Caki2 (cell line): ENCODE results near the gene ACAD8. TPM values are rescaled to one million over a fixed set of nuclear protein-coding genes. Genes with fewer than 3 reads are reported as not detected.
"Not testable (repeated sequence)": the region's sequence is repeated elsewhere in the genome, so short reads cannot be mapped to it uniquely, and the experiment has no call there.

Experiments used
- DNase-seq: peaks from one replicate; pipeline ENCODE4 v3.0.0-alpha.2; 2015; ENCODE audit warnings: low read depth
- in situ Hi-C: cut with HindIII; loops from 2 replicates; pipeline ENCODE4 v1.10.0; 2016; ENCODE audit warnings: low sequenced_read_pairs, low pct_unique_long_range_greater_than_20kb, mixed read lengths
- total RNA-seq: library from RNA; depleted of rRNA; stranded (reverse); fragments of >200 nt; shearing (Covaris generic); gene quantifications from 2 replicates; pipeline ENCODE4 v1.2.3, GENCODE V29; 2014; ENCODE audit warnings: low replicate concordance

The ACAD8 gene
- total RNA-seq, 1 experiment from 2014 or later, result 7.5 TPM

DNA sequence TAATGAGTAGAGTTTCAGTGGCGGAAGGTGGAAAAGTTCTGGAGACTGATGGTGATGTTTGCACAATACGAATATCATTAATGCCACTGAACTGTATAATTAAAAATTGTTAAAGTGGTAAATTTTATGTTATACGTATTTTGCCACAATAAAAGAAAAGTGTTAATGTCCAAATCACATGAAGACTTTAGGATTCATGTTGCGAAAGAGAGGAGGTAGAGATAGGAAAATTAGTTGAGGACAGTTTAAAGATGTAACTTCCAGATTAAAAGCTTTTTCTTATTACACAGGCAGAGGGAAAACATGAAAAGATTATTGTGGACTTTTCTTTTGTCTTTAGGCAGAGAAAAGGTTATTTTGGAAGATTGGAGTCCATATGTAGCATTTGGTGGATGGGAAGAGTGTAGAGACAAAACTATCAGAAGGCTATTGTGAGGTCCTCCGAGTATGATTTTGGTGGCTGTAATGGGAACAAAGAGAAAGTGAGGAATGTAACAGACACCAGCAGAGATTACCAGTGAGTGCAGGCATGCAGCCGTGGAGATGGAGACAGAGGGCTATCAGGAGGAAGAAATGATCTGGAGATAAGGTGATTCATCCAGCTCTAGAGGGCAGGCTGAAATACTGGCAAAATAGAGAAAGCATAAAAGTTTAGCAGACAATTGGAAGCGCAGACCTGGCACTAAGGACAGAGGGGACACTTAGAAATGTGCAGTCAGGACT lies 16.4 kb upstream of the ACAD8 start:
- in situ Hi-C loops, result no loop called here
- DNase-seq, result no peak

DNA sequence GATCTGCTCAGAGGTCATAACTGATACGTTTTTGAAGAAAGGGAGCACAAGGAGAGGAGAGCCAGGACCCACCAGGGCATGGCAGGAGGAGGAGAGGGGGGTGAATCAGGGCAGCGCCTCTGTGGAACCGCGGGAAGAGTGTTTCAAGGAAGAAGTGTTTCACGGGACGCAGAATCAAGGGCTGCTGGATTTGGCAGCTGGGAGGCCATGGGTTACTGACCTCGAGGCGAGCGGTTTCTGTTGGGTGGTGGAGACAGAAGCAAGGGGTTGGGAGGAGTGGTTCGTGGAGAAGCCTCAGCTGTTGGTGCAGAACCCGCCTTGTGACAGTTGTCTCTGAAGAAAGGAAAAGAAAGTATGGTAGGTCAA lies 15.8 kb upstream of the ACAD8 start:
- in situ Hi-C loops, result no loop called here
- DNase-seq, result no peak

DNA sequence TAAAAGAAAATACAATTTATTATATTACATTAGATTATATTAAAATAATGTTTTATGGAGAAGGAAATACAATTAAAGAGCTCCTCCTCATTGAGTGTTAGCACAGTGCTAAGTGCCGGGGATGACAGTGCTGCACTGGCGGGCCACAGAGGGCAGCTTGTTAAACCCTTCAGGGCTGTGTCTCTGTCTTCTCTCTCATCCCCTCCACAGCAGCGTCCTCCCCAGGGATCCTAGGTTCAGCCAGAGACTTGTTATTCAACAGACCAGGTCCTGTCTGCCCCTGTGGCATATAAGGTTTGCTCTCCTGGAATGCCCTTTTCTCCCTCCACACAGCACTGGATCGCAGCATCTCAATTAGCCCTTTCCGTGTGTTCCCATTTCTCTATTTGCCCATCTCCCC lies 14.4 kb upstream of the ACAD8 start:
- DNase-seq, result no peak
- in situ Hi-C loops, result no loop called here

DNA sequence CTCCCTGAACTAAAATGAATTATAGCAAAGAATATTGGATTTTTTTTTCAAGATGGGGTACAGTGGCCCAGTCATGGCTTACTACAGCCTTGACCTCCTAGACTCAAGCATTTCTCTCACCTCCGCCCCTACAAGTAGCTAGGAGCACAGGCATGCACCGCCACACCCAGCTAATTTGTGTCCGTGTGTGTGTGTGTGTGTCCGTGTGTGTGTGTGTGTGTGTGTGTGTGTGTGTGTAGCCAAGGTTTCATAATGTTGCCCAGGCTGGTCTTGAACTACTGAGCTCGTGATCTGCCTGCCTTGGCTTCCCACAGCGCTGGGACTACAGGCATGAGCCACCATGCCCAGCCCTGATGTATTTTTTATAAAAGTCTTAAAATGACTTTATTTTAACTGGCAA lies 12.8 kb upstream of the ACAD8 start:
- DNase-seq, result no peak
- in situ Hi-C loops, result no loop called here

DNA sequence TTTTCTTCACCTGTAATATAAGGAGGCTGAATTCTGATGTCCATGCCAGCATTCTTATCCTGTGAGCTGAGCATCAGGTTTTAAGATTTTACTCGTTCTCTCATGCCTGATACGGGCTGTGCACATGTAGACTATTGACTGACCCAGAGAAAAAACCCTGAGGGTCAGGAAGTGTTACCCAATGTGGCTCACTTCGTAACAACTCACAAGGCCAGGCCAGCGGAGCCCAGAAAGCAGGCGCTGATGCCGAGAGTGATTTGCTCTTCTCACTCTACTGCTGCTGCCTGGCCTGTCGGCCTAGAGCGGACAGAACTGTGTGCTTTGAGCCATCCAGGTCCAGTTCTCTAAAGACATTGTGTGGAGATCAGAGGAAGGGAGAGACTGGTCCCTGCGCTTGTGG lies 11.0 kb upstream of the ACAD8 start:
- DNase-seq, result no peak
- in situ Hi-C loops, result no loop called here

DNA sequence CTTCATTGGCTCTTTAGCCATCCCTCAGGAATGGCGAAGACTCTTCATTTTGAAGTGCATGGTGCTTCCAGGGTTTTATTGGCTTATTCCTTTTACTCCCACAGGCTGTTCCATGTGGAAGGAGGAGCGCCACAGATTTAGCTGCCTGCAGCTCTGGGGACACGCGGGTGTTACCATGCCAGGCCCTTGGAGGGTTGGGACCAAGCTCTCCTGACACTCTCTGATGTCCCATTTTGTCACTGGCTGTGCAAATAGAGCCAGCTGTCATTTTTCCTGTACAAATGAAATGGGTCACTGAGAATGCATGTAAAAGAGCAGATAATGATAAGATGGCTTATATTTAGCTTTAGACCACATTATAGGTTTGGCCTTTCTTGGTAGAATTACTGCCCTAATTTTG lies 9.5 kb upstream of the ACAD8 start:
- in situ Hi-C loops, result no loop called here
- no peak for DNase-seq

DNA sequence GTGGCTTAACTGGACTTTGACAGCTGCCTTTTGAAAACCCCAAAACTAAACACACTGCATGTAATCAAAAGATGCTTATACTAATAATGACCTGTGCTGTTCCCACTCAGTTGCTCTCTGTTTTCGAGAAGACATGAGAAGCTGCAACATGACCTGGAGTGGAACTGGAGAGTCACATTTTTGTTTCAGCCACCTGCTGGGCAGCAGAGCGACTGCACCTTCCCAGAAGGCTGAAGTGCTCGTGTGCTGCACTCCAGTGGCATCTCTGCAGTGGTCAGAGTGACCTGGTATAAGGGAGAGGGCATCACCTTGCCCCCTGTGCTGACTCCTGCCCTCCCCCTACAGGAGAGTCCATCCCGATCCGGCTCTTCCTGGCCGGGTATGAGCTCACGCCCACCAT lies 8.8 kb upstream of the ACAD8 start:
- in situ Hi-C loops, result no loop called here
- DNase-seq, result no peak

DNA sequence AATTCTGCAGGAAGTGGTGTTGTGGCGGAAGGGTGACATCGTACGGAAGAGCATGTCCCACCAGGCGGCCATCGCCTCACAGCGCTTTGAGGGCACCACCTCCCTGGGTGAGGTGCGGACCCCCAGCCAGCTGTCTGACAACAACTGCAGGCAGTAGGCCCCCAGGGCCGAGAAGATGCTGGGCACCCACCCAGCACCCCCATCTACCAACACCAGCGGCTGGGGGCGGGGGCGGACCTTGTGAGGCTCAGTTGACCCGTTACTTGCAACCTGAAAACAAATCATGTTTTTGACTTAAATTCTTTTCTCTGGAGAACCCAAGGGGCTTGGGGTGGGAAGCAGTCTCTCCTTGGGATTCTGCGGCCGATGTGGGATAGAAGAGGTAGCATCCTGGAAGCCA lies 7.9 kb upstream of the ACAD8 start:
- DNase-seq, result no peak
- in situ Hi-C loops, result no loop called here

DNA sequence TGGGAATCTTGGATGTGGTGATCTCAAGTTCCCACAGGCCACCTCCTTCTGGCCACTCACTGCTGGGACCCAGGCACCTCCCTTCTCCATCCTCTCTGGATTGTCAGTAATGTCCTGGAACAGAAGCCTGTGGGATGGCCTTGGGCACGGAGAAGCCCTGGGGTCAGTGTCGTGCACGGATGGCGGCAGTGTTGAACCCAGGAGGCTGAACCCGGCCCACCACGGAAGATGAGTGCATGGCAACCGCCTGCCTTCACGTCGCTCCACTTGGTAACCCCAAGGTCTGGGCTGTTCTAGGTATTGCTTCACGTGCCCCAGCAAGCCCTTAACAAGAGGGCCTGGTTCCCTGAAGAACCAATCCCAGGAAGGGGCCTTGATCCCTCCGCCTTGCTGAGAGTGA lies 7.3 kb upstream of the ACAD8 start:
- no peak for DNase-seq
- in situ Hi-C loops, result no loop called here

DNA sequence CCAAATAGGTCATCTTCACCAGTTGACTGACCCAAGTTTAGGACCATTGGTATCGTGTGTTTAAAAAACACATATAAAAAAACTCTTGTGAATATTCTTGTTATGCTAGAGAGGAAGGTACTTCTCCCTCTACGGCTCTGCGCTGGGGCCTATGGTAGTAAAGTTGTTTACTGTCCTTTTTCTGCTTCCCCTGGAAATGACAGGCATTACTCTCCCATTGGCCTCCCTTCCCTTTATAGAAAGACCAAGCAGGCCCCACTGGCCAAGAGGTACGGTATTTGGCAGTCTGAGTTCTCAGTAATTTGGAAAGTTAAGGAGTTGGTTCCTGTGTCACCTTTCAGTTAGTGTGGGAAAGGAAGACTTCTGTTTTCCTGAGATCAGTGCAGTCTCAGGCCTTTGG lies 6.7 kb upstream of the ACAD8 start:
- DNase-seq, result no peak
- in situ Hi-C loops, result no loop called here

DNA sequence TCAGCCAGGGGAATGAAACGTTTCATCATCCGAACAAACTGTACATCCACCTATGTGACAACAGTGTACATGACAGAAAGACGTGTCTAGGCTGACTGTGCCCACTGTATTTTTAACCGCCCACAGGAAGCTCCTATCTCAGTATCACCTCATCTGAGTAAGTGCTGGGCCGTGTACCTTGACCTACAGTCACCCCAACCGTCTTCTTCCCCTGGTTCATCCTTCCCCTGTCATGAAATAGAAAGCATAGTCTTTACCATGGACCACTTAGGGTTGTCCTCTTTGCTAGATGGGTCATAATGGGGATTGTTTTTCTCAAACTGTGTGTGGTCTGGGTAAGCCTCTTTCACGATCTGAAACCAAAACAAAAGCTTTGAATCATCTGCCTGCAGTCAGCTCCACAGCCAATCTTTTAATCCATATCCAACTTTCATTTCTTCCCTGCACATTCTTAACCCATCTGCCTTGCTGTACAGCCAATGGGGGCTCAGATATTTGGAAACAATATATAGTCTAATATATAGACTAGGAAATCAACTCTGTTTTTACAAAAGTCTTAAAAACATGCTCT lies 4.4 kb upstream of the ACAD8 start:
- in situ Hi-C loops, result no loop called here
- DNase-seq, result no peak

DNA sequence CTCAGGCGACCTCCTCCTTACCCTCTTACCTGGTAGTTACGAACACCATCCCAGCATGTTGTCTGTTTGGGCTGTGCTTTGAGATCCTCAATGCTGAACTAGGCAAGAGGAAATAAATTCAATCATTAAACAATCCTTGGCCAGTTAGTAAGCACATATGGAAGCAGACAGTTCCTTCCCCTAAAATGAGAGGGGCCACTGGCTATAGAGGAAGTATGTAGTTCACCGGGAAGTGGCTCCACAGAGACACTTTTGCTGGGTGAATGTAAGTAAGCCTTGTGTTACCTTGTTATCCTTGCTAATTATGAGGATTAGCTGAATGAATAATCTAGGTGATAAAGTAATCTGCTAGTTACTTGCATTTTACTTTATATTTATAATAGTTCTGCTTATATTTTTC lies 3.1 kb upstream of the ACAD8 start:
- in situ Hi-C loops, result no loop called here
- no peak for DNase-seq

DNA sequence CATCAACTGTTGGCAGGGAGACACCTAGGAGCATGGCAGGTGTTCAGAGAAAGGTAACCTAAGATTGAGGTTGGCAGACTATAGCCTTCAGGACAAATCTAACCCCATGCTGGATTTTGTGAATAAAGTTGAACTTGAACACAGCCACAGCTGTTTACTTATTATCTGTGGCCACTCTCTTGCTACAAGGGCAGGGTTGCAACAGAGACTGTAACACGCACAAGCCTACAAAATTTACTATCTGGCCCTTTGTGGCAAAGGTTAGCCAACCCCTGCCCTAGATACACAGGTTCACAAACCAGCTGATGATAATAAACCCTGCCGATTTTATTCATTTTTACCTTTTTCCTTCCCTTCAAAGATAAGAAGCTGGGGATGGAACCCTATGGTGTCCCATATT lies 2.7 kb upstream of the ACAD8 start:
- in situ Hi-C loops, result no loop called here
- DNase-seq, result no peak

DNA sequence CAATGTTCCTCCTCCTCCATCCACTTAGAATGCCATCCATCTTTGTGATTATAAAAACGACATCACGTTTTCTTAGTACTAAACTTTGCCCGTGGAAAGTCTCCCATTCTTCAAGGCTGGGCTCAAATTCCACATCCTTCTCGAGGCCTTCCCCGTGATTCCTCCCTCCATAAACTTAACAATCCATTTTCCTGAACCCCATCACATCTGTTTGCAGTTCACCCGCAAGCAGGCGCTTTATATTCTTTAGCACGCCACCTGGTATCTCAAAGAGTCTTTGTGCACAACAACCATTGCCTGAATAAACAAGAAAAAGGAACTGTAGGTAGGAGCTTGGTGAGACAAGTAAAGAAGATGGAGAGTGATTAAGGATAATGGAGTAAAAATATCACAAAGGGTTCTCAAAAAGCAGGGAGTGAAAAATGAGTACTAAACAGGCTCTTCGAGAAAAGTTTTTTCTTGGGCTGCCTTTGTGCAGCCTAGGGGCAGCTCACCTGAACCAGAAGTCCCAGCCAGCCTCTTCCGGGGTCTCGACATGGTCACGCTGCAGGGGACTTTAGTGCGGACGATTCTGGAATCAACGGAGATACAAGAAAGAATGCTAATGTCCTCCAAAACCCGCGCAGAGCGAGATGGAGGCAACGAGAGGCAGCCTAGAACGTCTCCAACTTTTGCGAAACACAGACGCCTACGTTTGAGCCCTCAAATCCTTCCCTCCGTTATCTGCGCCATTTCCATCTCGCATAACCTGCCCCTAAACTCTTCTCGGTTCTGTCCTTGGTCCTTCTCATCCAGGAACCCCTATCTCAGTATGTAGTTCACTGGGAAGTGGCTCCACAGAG lies 801 bp upstream of the ACAD8 start:
- in situ Hi-C loops, result no loop called here
- no peak for DNase-seq

DNA sequence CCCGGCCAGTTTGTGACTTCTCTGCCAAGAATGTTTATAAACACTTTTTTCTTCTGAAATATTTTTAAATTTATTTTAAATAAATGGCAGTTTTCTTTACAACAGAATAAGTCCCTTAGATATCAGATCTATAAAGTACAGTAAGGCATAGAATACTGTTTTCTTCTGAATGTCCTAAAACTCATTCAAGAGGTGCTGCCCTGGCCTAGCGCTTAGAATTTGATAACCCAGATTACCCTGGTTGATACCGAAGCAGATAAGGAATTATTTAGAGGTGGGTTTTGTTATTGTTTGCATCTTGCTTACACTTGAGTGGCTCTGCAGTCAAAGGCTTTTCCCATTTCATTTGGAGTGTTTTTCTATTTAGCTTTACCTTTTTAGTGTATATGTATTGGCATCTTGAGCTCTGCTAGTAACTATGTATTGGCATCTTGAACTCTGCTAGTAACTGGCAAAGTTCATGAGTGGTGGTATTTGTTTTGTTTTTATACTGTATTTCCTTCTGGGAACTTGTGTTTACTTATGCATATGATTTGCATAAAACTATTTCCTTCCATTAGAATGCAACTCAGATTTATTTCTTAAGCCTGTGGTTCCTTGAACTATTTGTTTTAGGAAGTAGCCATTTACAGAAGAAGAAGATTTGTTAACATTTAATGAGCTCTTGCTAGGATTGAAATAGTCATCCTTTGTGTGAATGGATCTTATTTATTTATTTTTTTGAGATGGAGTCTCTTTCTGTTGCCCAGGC lies 1.2 kb downstream of the ACAD8 start:
- no peak for DNase-seq
- in situ Hi-C loops, result no loop called here

DNA sequence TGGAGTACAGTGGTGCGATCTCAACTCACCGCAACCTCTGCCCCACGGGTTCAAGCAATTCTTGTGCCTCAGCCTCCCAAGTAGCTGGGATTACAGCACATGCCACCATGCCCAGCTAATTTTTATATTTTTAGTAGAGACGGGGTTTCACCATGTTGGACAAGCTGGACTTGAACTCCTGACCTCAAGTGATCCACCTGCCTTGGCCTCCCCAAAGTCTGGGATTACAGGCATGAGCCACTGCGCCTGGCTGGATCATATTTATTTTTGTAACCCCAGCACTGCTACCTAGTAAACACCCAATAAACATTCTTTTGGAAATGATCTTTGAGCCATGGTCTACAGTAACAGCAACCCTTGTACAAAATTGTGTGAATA lies 1.8 kb downstream of the ACAD8 start:
- DNase-seq, in situ Hi-C loops: not testable (repeated sequence)

DNA sequence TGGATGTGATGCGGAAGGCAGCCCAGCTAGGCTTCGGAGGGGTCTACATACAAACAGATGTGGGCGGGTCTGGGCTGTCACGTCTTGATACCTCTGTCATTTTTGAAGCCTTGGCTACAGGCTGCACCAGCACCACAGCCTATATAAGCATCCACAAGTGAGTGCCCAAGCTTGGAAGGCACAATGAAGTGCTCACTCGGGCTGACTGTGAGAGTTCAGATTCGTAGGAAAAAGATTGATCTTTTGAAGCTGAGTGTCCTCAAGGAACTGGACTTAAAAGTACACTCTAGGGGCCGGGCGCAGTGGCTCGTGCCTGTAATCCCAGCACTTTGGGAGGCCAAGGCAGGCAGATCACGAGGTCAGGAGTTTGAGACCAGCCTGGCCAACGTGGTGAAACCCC lies 3.7 kb downstream of the ACAD8 start:
- no peak for DNase-seq
- in situ Hi-C loops, result no loop called here

DNA sequence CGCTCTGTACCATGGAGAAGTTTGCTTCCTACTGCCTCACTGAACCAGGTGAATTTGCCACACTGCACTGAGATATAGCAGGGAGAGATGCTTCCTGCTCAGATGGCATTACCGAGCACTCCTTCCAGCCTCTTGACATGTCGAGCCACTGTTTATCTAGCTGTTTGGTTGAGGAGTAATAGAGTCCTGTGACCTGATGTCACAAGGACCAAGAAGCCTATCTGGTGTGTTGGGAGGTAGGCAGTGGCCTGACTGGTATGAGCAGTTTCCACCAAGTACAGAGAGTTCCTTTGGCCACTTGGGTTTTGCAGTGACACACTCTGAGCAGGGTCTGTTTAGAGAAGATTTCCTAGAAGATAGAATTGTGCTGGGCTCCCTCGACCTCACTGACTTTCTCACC lies 5.2 kb downstream of the ACAD8 start:
- no peak for DNase-seq
- in situ Hi-C loops, result no loop called here

DNA sequence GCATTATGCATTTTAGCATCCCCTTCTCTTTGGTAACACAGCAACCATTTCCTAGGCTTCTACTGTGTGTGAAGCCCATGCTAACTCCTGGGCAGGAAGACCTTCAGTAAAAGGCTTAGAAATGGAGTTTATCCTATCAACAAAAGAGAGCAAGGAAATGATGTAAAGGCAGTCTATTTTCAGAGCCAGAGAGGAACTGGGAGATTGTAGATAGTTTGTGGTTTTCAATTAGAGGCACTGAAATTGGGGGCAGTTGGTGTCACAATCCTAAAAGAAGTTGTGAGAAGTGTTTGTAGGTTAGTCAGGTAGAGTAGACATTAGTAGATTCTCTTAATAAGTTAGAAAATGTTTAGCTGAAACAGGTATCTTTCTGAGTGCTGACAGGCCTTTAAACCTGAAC lies 7.1 kb downstream of the ACAD8 start:
- no peak for DNase-seq
- in situ Hi-C loops, result no loop called here
